HL-60 (cell line): ENCODE results near the gene PTPRM.

Experiments used
- DNase-seq, 2 experiments: peaks; one replicate each; pipeline ENCODE4 v3.0.0-alpha.2; 2010 to 2020; ENCODE audit warnings: low read depth in 1 of 2, low spot score in 1 of 2
- H3K27ac ChIP-seq: fragments of 250-450 bp; sonication (Bioruptor Pico); replicated peaks from 2 replicates; pipeline ENCODE4 v1.5.1; 2020; ENCODE audit warnings: mild to moderate bottlenecking, moderate library complexity
- H3K27me3 ChIP-seq: fragments of 250-450 bp; sonication (Bioruptor Pico); 2 replicates; pipeline ENCODE4 v1.5.1; 2021; ENCODE audit warnings: mild to moderate bottlenecking, moderate library complexity; ENCODE audit not compliant: insufficient read depth, poor library complexity, severe bottlenecking
- H3K4me3 ChIP-seq: replicated peaks from 2 replicates; pipeline ENCODE4 v1.5.1; 2011; ENCODE audit warnings: mild to moderate bottlenecking, control low read depth, low read length; ENCODE audit not compliant: insufficient read depth
- CTCF ChIP-seq: IDR thresholded peaks from one replicate; pipeline ENCODE4 v1.5.1; 2011; ENCODE audit warnings: low read length, control low read depth, inconsistent platforms; ENCODE audit not compliant: insufficient read depth
- GABPA ChIP-seq: IDR thresholded peaks from 2 replicates; pipeline ENCODE4 v1.6.1; 2012; ENCODE audit warnings: low read depth
- POLR2AphosphoS5 ChIP-seq: IDR thresholded peaks from 2 replicates; pipeline ENCODE4 v1.6.1; 2012; ENCODE audit warnings: low read depth
- SPI1 ChIP-seq: IDR thresholded peaks from 2 replicates; pipeline ENCODE4 v1.6.1; 2012; ENCODE audit warnings: low read depth, mild to moderate bottlenecking, borderline replicate concordance
- TF ChIP-seq, protein P1 (sequence below): IDR thresholded peaks from 2 replicates; pipeline ENCODE4 v1.6.1; 2012; ENCODE audit warnings: low read depth; ENCODE audit not compliant: insufficient replicate concordance

Gene PTPRM

DNA sequence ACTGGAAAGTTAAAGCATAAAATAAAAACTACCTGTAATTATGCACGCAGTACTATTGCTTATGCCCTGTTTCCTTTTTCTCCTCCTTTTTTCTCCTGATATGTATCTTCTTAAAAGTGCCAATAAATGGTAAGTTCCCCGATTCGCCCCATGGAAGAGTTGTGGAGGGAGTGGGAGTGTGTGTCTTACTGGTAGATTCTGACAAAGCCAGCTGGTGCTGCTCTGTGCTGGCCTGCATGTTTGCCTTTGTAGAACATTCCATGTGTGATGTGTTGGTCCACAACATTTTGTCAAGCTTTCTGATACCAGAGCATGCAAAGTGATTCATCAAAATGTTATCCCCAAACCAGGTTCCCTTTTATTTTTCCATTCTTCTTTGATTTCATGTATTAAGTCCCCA, 685.3 kb downstream of the PTPRM start:
- no peak overlapping the region for H3K4me3 ChIP-seq
- DNase-seq = no peak
- no peak for TF ChIP-seq POLR2AphosphoS5
- no peak for TF ChIP-seq CTCF
- no peak overlapping the region for H3K27ac ChIP-seq
- peaks cover 9% of the 10 kb centered on the region for H3K27me3 ChIP-seq

GRCh38 chr18:8253944-8254343, 686.8 kb downstream of the PTPRM start:
- DNase-seq = no peak
- TF ChIP-seq SPI1 (no peak), CTCF (no peak), GABPA (no peak), POLR2AphosphoS5 (no peak)
- TF ChIP-seq, protein P1, sequence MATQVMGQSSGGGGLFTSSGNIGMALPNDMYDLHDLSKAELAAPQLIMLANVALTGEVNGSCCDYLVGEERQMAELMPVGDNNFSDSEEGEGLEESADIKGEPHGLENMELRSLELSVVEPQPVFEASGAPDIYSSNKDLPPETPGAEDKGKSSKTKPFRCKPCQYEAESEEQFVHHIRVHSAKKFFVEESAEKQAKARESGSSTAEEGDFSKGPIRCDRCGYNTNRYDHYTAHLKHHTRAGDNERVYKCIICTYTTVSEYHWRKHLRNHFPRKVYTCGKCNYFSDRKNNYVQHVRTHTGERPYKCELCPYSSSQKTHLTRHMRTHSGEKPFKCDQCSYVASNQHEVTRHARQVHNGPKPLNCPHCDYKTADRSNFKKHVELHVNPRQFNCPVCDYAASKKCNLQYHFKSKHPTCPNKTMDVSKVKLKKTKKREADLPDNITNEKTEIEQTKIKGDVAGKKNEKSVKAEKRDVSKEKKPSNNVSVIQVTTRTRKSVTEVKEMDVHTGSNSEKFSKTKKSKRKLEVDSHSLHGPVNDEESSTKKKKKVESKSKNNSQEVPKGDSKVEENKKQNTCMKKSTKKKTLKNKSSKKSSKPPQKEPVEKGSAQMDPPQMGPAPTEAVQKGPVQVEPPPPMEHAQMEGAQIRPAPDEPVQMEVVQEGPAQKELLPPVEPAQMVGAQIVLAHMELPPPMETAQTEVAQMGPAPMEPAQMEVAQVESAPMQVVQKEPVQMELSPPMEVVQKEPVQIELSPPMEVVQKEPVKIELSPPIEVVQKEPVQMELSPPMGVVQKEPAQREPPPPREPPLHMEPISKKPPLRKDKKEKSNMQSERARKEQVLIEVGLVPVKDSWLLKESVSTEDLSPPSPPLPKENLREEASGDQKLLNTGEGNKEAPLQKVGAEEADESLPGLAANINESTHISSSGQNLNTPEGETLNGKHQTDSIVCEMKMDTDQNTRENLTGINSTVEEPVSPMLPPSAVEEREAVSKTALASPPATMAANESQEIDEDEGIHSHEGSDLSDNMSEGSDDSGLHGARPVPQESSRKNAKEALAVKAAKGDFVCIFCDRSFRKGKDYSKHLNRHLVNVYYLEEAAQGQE = no peak
- no peak overlapping the region for H3K4me3 ChIP-seq
- H3K27me3 ChIP-seq = no peaks in the 10 kb centered on the region
- no peak overlapping the region for H3K27ac ChIP-seq

DNA sequence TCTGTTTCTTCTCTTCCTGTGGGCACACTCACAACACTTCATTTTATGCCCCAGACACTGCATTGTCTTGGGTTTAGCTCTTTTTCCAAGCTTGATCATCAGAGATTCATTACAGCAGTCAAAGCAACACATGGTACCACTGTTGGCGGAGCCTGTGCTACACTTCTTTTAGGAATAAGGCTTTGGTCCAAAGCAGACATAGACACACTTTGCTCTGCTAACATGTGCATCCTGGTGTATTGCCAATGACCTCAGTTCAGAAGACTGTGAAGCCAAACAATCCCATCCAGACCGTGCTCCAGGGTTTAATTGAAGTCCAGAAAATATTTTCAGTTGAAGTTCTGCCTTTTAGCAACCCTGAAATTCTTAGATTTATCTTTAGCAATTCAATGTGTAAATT, 687.5 kb downstream of the PTPRM start:
- no peak overlapping the region for H3K27ac ChIP-seq
- H3K27me3 ChIP-seq = no peaks in the 10 kb centered on the region
- no peak for TF ChIP-seq GABPA
- no peak for TF ChIP-seq POLR2AphosphoS5
- TF ChIP-seq, protein P1 = no peak
- no peak for TF ChIP-seq CTCF
- TF ChIP-seq SPI1 = no peak
- DNase-seq = no peak
- no peak overlapping the region for H3K4me3 ChIP-seq

GRCh38 chr18:8257851-8258434, 690.8 kb downstream of the PTPRM start:
- no peak overlapping the region for H3K27ac ChIP-seq
- TF ChIP-seq, protein P1 = no peak
- TF ChIP-seq CTCF (no peak), POLR2AphosphoS5 (no peak), GABPA (no peak), SPI1 (no peak)
- H3K4me3 ChIP-seq = no peak overlapping the region
- H3K27me3 ChIP-seq = no peaks in the 10 kb centered on the region
- DNase-seq = no peak
